HCT116 (cell line): Measurements from ENCODE around the gene SPOCK3. TPM values are rescaled to one million over a fixed set of nuclear protein-coding genes. Genes with fewer than 3 reads are reported as not detected.

Experiments
- ATAC-seq: fragments of 200-7000 bp; cut with Tn5 transposase; 2 replicates; pipeline ENCODE4 v1.9.1; 2020; ENCODE audit warnings: mild to moderate bottlenecking, moderate library complexity
- BruUV-seq: library from RNA; stranded (reverse); fragments of 400-500 nt; replicated peaks from 2 replicates; lab custom pipeline; 2021; lab: Mats Ljungman, UMichigan
- CTCF ChIA-PET: fragments of 300-600 bp; sonication (Branson Sonifier 250); formaldehyde crosslinking; loops from one replicate; lab custom pipeline; 2021; ENCODE audit warnings: antibody characterized with exemption; lab: Charles Lee
- POLR2A ChIA-PET: fragments of 300-600, 350-600 bp; sonication (Branson Sonifier 250); formaldehyde crosslinking; loops from one replicate; lab custom pipeline; 2021; ENCODE audit warnings: antibody characterized with exemption; lab: Charles Lee
- RAD21 ChIA-PET, 2 experiments: fragments of 300-600 bp; sonication (Branson Sonifier 250); formaldehyde crosslinking; loops; one replicate each; lab custom pipeline; 2023; ENCODE audit warnings: low total read pairs in 2 of 2; ENCODE audit not compliant: uncharacterized antibody in 2 of 2, unreplicated experiment in 2 of 2, low non-redundant PET in 1 of 2; lab: Charles Lee
- DNase-seq: peaks from one replicate; pipeline ENCODE4 v3.0.0-alpha.2; 2010; ENCODE audit warnings: low read depth, low spot score
- H2AFZ ChIP-seq: fragments of 200-600 bp; shearing (Covaris generic), sonication (generic); 2 replicates; pipeline ENCODE4 v1.6.1; 2017; ENCODE audit warnings: low read depth, mixed run types, mixed read lengths, antibody characterized with exemption, low read length; ENCODE audit not compliant: poor library complexity, severe bottlenecking
- H3K27ac ChIP-seq: 2 replicates; pipeline ENCODE4 v1.5.1; 2012; ENCODE audit warnings: low read depth, low read length
- H3K27me3 ChIP-seq: fragments of 200-600 bp; sonication (generic); 2 replicates; pipeline ENCODE4 v1.6.1; 2016; ENCODE audit warnings: mixed run types, low read length, mixed read lengths; ENCODE audit not compliant: insufficient read depth
- H3K36me3 ChIP-seq, 2 experiments: fragments of 200-500 bp in 1 of 2; fragments of 200-600 bp in 1 of 2; sonication (Bioruptor generic) in 1 of 2; sonication (generic) in 1 of 2; 2 replicates each; pipeline versions ENCODE4 v1.5.1 to v1.6.1; 2014 to 2016; ENCODE audit warnings: low read length in 2 of 2, inconsistent platforms in 1 of 2, mixed read lengths in 1 of 2, mixed run types in 1 of 2; ENCODE audit not compliant: insufficient read depth in 2 of 2, control insufficient read depth in 1 of 2
- H3K4me1 ChIP-seq, 2 experiments: fragments of 200-600 bp in 1 of 2; sonication (generic) in 1 of 2; 2 replicates each; pipeline versions ENCODE4 v1.5.1 to v1.6.1; 2012 to 2017; ENCODE audit warnings: low read length in 2 of 2, inconsistent platforms in 1 of 2, mild to moderate bottlenecking in 1 of 2, mixed read lengths in 1 of 2, mixed run types in 1 of 2, moderate library complexity in 1 of 2; ENCODE audit not compliant: insufficient read depth in 2 of 2, control insufficient read depth in 1 of 2
- H3K4me2 ChIP-seq: fragments of 200-600 bp; sonication (generic); 2 replicates; pipeline ENCODE4 v1.6.1; 2017; ENCODE audit warnings: mixed run types, low read length, mixed read lengths
- H3K4me3 ChIP-seq, 2 experiments: fragments of 200-600 bp in 1 of 2; sonication (generic) in 1 of 2; replicated peaks in 1 of 2; 2 replicates each; pipeline ENCODE4 v1.5.1; 2011 to 2016; ENCODE audit warnings: low read length in 2 of 2, control low read depth in 1 of 2, low read depth in 1 of 2, mild to moderate bottlenecking in 1 of 2, mixed read lengths in 1 of 2, mixed run types in 1 of 2
- H3K79me2 ChIP-seq: fragments of 200-600 bp; sonication (generic); 2 replicates; pipeline ENCODE4 v1.6.1; 2017; ENCODE audit warnings: mild to moderate bottlenecking, mixed run types, low read length, moderate library complexity, mixed read lengths; ENCODE audit not compliant: insufficient read depth
- H3K9ac ChIP-seq: fragments of 200-600 bp; sonication (generic); 2 replicates; pipeline ENCODE4 v1.6.1; 2016; ENCODE audit warnings: low read length, mixed read lengths
- H3K9me2 ChIP-seq: fragments of 200-600 bp; sonication (generic), shearing (Covaris generic); 2 replicates; pipeline ENCODE4 v1.6.1; 2017; ENCODE audit warnings: mixed run types, mild to moderate bottlenecking, moderate library complexity; ENCODE audit not compliant: insufficient read depth
- H3K9me3 ChIP-seq, 2 experiments: fragments of 200-500 bp in 1 of 2; fragments of 200-600 bp in 1 of 2; sonication (Bioruptor generic) in 1 of 2; sonication (generic) in 1 of 2; 2 replicates each; pipeline ENCODE4 v1.6.1; 2014 to 2017; ENCODE audit warnings: low read length in 2 of 2, mixed read lengths in 2 of 2, inconsistent platforms in 1 of 2, low read depth in 1 of 2, mild to moderate bottlenecking in 1 of 2, mixed run types in 1 of 2, moderate library complexity in 1 of 2; ENCODE audit not compliant: control insufficient read depth in 1 of 2, insufficient read depth in 1 of 2
- H4K20me1 ChIP-seq: fragments of 200-600 bp; sonication (generic), shearing (Covaris generic); 2 replicates; pipeline ENCODE4 v1.6.1; 2017; ENCODE audit warnings: mixed run types, mild to moderate bottlenecking, moderate library complexity; ENCODE audit not compliant: insufficient read depth
- EGR1 ChIP-seq: IDR thresholded peaks from 2 replicates; pipeline ENCODE4 v1.6.1; 2012; ENCODE audit warnings: low read depth
- ELF1 ChIP-seq: IDR thresholded peaks from 2 replicates; pipeline ENCODE4 v1.6.1; 2012; ENCODE audit warnings: low read depth, borderline replicate concordance
- EZH2 ChIP-seq: fragments of 200-600 bp; sonication (generic); IDR thresholded peaks from 2 replicates; pipeline ENCODE4 v1.6.1; 2017; ENCODE audit warnings: antibody characterized with exemption, mixed run types
- EZH2phosphoT487 ChIP-seq: fragments of 200-600 bp; IDR thresholded peaks from 2 replicates; pipeline ENCODE4 v1.6.1; 2018; ENCODE audit warnings: antibody characterized with exemption, borderline replicate concordance
- FOSL1 ChIP-seq: IDR thresholded peaks from 2 replicates; pipeline ENCODE4 v1.6.1; 2012; ENCODE audit warnings: low read depth
- SIN3A ChIP-seq: IDR thresholded peaks from 2 replicates; pipeline ENCODE4 v1.6.1; 2012; ENCODE audit warnings: low read depth
- ZBTB33 ChIP-seq: IDR thresholded peaks from 2 replicates; pipeline ENCODE4 v1.6.1; 2011; ENCODE audit warnings: mild to moderate bottlenecking, low read length, moderate library complexity; ENCODE audit not compliant: insufficient replicate concordance; ENCODE audit errors: extremely low read depth
- ZFX ChIP-seq: fragments of 450-650 bp; IDR thresholded peaks from 2 replicates; pipeline ENCODE4 v1.6.1; 2017
- ZNF274 ChIP-seq: fragments of 200-500 bp; sonication (Bioruptor generic); IDR thresholded peaks from 2 replicates; pipeline ENCODE4 v1.6.1; 2014; ENCODE audit warnings: mild to moderate bottlenecking, low read depth, low read length, inconsistent platforms
- intact Hi-C: fragments of 100-400 bp; cut with micrococcal nuclease; formaldehyde crosslinking; loops from 2 replicates; pipeline ENCODE4 v1.10.0; 2022
- total RNA-seq: library from RNA; stranded (reverse); gene quantifications from one replicate; pipeline ENCODE4 v1.2.1, GENCODE V29; 2021; ENCODE audit not compliant: unreplicated experiment
- TF ChIP-seq, protein P1 (sequence below): IDR thresholded peaks from 2 replicates; pipeline ENCODE4 v1.6.1; 2012; ENCODE audit warnings: low read depth

Gene SPOCK3
- total RNA-seq, 1 experiment from 2014 or later, result 1.7 TPM

GRCh38 chr4:167274351-167274750 is 40.1 kb upstream of the SPOCK3 start (continued):
- TF ChIP-seq ZNF274, result no peak
- no peak for TF ChIP-seq SIN3A
- TF ChIP-seq ELF1, result no peak
- no peak for TF ChIP-seq ZFX
- no peak for TF ChIP-seq EZH2

- no peaks in the 10 kb centered on the region for H4K20me1 ChIP-seq
- intact Hi-C loops, result no loop called here
- no peaks in the 10 kb centered on the region for H3K9me3 ChIP-seq
- TF ChIP-seq ZBTB33 (no peak), EZH2phosphoT487 (no peak), EGR1 (no peak), SIN3A (no peak), FOSL1 (no peak)
- TF ChIP-seq, protein P1, sequence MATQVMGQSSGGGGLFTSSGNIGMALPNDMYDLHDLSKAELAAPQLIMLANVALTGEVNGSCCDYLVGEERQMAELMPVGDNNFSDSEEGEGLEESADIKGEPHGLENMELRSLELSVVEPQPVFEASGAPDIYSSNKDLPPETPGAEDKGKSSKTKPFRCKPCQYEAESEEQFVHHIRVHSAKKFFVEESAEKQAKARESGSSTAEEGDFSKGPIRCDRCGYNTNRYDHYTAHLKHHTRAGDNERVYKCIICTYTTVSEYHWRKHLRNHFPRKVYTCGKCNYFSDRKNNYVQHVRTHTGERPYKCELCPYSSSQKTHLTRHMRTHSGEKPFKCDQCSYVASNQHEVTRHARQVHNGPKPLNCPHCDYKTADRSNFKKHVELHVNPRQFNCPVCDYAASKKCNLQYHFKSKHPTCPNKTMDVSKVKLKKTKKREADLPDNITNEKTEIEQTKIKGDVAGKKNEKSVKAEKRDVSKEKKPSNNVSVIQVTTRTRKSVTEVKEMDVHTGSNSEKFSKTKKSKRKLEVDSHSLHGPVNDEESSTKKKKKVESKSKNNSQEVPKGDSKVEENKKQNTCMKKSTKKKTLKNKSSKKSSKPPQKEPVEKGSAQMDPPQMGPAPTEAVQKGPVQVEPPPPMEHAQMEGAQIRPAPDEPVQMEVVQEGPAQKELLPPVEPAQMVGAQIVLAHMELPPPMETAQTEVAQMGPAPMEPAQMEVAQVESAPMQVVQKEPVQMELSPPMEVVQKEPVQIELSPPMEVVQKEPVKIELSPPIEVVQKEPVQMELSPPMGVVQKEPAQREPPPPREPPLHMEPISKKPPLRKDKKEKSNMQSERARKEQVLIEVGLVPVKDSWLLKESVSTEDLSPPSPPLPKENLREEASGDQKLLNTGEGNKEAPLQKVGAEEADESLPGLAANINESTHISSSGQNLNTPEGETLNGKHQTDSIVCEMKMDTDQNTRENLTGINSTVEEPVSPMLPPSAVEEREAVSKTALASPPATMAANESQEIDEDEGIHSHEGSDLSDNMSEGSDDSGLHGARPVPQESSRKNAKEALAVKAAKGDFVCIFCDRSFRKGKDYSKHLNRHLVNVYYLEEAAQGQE, result no peak
- no peaks in the 10 kb centered on the region for H3K4me1 ChIP-seq
- ChIA-PET POLR2A (no interaction called here), CTCF (no interaction called here), RAD21 (no interaction called here)
- no peaks in the 10 kb centered on the region for H3K9me2 ChIP-seq
- H3K27ac ChIP-seq, result no peak overlapping the region
- DNase-seq, result no peak
- H3K4me3 ChIP-seq, result no peak overlapping the region
- H2AFZ ChIP-seq, result no peak overlapping the region
- H3K9ac ChIP-seq, result no peak overlapping the region
- no peak for ATAC-seq
- BruUV-seq, result no TSS peak
- H3K36me3 ChIP-seq, result no peaks in the 10 kb centered on the region
- no peaks in the 10 kb centered on the region for H3K27me3 ChIP-seq
- no peak overlapping the region for H3K4me2 ChIP-seq
- H3K79me2 ChIP-seq, result no peaks in the 10 kb centered on the region
Observed at GRCh38 chr4:167265231-167265630, 30.9 kb upstream of the SPOCK3 start.
